ENCODE measurements around the gene LRFN2.

Gene LRFN2

DNA sequence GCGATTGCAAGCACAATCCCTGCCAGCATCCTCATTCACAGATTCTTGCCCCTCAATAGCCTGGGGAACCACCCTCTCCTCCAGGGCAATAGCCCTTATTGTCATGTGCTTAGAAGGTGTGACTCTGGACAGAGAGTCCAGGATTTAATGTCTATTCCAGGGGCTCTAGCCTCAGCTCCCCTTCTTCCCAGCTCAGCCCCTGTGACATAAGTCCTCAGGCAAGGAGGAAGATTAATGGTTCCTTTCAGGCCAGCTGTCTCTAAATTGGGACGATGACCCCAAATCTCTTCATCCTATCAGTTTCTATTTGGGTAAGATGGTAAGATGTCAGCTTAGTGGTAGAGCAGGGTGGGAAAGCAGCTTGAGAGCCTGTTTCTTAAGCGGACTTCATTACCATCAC, 8.1 kb downstream of the LRFN2 start:
- TF ChIP-seq, protein P1, sequence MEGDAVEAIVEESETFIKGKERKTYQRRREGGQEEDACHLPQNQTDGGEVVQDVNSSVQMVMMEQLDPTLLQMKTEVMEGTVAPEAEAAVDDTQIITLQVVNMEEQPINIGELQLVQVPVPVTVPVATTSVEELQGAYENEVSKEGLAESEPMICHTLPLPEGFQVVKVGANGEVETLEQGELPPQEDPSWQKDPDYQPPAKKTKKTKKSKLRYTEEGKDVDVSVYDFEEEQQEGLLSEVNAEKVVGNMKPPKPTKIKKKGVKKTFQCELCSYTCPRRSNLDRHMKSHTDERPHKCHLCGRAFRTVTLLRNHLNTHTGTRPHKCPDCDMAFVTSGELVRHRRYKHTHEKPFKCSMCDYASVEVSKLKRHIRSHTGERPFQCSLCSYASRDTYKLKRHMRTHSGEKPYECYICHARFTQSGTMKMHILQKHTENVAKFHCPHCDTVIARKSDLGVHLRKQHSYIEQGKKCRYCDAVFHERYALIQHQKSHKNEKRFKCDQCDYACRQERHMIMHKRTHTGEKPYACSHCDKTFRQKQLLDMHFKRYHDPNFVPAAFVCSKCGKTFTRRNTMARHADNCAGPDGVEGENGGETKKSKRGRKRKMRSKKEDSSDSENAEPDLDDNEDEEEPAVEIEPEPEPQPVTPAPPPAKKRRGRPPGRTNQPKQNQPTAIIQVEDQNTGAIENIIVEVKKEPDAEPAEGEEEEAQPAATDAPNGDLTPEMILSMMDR (conservative IDR thresholded peaks at IDR 0.05): no peak
- H3K27ac ChIP-seq: no peak overlapping the region

DNA sequence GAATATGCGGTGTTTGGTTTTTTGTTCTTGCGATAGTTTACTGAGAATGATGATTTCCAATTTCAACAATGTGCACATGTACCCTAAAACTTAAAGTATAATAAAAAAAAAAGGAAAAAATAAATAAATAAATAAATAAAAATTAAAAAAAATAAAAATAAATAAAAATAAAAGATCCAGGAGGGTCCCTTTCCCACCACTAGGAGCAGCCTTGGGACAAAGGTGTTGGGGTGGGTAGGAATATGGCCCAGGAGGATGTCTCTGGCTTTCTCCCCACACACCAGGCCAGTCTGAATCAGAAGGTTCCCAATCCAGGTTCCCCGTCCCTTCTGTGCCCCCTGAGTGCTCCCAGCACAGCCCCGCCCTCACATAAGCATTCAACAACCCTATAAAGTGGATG, 9.5 kb downstream of the LRFN2 start:
- no peak overlapping the region for H3K27ac ChIP-seq
- TF ChIP-seq, protein P1 (conservative IDR thresholded peaks at IDR 0.05): no peak; the same call in 1 of the 2 replicates

DNA sequence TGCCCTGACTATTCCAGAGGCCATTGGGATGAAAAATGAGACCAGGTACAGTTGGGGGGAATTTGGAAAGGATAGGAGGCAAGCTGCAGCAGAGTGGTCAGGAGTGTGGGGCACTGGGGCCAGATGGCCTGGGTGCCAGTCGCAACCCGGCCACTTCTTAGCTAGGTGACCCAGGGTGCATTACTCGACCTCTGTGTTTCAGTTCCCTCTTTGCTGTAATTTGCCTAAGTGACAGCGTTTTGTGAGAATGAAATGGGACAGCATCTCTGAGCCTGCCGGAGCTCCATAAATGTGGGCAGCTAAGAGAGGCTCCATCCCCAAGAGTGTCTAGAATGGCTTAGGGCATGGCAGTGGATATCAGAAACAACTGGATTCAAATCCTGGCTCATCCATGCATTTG, 13.9 kb downstream of the LRFN2 start:
- peak overlapping the region; percentile 86 for H3K27ac ChIP-seq
- TF ChIP-seq, protein P1 (conservative IDR thresholded peaks at IDR 0.05): no peak

DNA sequence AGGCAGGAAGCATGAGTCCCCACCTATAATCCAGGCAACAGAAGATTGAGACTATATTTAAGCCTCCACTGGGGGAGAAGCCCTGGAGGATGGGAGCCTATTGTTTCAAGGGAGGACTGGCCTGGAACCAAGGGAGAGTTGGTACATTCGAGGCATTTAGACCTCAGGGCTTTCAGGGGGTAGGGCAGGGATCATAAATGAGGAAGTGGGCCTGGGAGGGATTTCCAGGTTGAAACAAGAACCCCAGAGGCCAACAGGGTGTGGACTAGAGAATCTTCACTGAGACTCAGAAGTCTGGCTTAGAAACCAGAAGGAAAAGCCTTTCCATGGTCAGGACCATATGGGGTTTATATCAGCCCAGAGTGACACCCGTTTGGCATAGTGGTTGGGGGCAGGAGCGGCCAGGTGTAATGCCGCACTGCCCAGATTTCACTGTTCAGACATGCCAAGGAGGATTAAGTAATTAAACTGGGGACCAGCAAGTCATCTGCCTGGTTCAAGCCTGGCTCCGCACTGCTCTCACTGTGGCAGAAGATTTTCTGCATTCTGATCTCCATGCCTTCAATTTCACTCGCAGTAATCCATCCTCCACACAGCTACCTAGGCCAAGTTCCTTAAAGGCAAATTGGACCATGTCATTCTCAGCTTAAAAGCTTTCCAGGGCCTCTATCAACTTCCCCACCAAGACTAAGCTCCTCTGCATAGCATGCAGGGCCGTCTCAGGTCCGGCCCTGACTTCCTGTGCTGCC, 17.8 kb downstream of the LRFN2 start:
- TF ChIP-seq, protein P1 (conservative IDR thresholded peaks at IDR 0.05): no peak
- H3K27ac ChIP-seq: no peak overlapping the region

DNA sequence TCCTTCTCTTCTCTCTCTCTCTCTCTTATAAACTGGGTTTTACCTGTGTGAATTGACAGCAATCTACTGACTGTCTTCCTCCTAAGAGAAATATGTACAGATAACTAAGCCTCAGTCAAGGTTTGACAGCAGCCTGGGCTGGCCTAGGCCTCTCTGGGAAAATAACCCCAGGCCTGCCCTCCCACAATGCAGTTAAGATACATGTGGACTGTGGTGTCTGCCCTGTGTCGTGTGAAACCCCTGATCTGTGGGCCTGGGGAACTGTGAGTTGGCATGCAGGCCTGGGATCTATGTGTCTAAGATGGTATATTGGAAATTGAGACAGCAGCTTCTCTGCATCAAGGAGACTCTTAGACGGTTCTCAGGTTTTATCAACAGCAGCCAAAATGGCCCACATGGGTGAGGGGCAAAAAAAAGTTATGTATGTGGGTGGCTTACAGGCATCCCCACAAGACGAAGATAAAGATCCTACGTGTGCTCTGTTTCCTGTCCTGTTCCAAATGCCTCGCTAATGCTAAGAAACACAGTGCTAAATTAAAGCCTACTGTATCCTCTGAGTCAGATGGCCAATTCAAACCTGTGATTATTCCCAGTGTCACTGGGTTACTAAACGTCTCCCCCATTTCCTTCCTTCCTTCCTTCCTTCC, 19.0 kb downstream of the LRFN2 start:
- TF ChIP-seq, protein P1 (conservative IDR thresholded peaks at IDR 0.05): no peak
- no peak overlapping the region for H3K27ac ChIP-seq

DNA sequence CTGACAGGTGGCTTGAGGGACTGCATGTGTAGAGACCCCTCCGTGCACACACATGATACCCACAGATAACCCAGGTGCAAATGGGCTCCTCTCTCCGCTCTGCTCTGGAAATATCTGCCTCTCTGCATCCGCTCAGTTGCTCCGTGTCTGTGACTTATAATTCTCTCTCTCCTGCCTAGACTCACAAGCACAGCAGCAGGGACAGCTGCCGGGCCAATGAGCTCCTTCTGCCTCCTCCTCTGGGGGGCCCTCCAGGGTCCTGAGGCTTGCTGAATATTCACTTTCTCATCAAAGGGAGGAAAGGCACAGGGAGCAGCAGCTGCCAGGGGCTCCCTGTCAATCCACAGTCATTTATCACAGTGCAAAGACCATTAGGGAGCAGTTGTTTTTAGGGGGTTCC, 24.1 kb downstream of the LRFN2 start:
- no peak overlapping the region for H3K27ac ChIP-seq
- TF ChIP-seq, protein P1 (conservative IDR thresholded peaks at IDR 0.05): no peak

DNA sequence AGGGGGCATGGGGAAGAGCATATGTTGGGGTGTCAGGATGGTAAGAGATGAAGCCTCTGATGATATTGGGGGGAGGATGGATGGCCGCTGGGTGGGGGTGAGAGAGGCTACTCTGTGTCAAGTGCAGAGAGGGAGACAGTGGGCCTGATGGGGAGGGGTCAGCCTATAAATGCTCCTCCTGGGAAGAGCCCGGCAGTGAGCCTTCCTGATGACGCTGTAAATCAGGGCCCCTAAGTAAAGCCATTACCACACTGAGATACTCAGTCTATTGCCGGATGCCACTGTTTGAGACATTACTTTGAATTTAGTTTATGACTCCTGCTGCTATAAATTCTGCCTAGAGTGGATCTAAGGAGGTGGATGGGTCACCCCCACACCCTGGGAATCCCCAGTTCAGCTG, 28.1 kb downstream of the LRFN2 start:
- no peak overlapping the region for H3K27ac ChIP-seq
- TF ChIP-seq, protein P1 (conservative IDR thresholded peaks at IDR 0.05): no peak
